ENCODE results near the gene ZNF48. TPM values are rescaled to one million over a fixed set of nuclear protein-coding genes. Genes with fewer than 3 reads are reported as not detected.

The ZNF48 gene
- total RNA-seq, 1 experiment from 2014 or later, result 57.3 TPM

DNA sequence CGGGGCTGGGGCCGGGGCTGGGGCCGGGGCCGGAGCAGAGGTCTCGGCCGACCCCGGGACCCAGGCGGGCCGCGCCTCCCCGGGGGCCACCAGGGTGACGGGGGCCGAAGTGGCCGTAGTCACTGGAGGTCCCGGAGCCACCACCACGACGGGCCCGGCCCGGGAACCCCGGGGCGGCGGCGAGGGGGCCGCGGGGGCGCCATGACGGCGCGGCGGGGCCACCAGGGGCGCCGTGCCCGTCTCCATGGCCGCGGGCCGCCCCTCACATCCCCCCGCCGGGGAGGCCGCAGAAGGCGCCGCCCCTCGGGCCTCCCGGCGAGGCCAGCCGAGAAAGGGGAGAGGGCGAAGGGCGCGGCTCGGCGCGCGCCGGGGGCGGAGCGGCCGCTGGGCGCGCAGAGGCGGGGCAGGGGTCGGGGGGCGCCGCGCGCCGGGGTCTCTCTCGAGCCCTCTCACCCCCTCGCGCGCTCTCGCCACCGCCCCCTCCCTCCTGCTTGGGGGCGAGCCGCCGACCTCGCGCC lies 25.2 kb upstream of the ZNF48 start:
- TF ChIP-seq, protein P1, sequence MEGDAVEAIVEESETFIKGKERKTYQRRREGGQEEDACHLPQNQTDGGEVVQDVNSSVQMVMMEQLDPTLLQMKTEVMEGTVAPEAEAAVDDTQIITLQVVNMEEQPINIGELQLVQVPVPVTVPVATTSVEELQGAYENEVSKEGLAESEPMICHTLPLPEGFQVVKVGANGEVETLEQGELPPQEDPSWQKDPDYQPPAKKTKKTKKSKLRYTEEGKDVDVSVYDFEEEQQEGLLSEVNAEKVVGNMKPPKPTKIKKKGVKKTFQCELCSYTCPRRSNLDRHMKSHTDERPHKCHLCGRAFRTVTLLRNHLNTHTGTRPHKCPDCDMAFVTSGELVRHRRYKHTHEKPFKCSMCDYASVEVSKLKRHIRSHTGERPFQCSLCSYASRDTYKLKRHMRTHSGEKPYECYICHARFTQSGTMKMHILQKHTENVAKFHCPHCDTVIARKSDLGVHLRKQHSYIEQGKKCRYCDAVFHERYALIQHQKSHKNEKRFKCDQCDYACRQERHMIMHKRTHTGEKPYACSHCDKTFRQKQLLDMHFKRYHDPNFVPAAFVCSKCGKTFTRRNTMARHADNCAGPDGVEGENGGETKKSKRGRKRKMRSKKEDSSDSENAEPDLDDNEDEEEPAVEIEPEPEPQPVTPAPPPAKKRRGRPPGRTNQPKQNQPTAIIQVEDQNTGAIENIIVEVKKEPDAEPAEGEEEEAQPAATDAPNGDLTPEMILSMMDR (conservative IDR thresholded peaks at IDR 0.05), result no peak; the same call in 2 of the 3 replicates
- no peak overlapping the region for H3K27ac ChIP-seq (ENCODE audit: insufficient read length, low read depth, low read length)

More for the DNA sequence above, 25.2 kb upstream of the ZNF48 start:
- Histone ChIP-seq H3T11ph (ENCODE audit: low read length) (no peak overlapping the region), H3K27me3 (ENCODE audit: insufficient read depth, low read length) (no peaks in the 10 kb centered on the region), H2BK120ac (ENCODE audit: low read depth, low read length, poor library complexity, severe bottlenecking) (no peak overlapping the region), H4K8ac (replicated peaks; ENCODE audit: insufficient read length, low read depth, low read length) (no peak overlapping the region), H4K5ac (ENCODE audit: insufficient read length, low read depth, low read length) (no peak overlapping the region), H2BK15ac (ENCODE audit: low read depth, low read length) (no peak overlapping the region), H2BK5ac (ENCODE audit: insufficient read length, low read length) (no peak overlapping the region), H2BK12ac (ENCODE audit: insufficient read length, low read depth, low read length) (no peak overlapping the region), H3K4me2 (ENCODE audit: insufficient read depth, insufficient read length, low read length) (peak overlapping the region; percentile 80), H2AK5ac (ENCODE audit: insufficient read length, low read length) (no peak overlapping the region), H3K4ac (ENCODE audit: low read depth, low read length) (no peak overlapping the region), H2AFZ (ENCODE audit: low read length) (no peak overlapping the region), H4K91ac (ENCODE audit: insufficient read length, low read depth, low read length) (no peak overlapping the region), H2BK20ac (ENCODE audit: low read depth, low read length, poor library complexity, severe bottlenecking) (no peak overlapping the region), H3K14ac (ENCODE audit: insufficient read depth, low read length) (no peak overlapping the region), H3K18ac (ENCODE audit: insufficient read length, low read depth, low read length) (no peak overlapping the region), H3K9ac (ENCODE audit: extremely low read depth, insufficient read length, low read length) (no peak overlapping the region), H3K9me3 (ENCODE audit: control insufficient read depth, low read depth, low read length) (no peaks in the 10 kb centered on the region), H3K79me2 (ENCODE audit: insufficient read depth, low read length) (no peaks in the 10 kb centered on the region; the same call in none of the 2 replicates), H3K23ac (ENCODE audit: insufficient read length, low read depth, low read length) (no peak overlapping the region), H3K79me1 (ENCODE audit: insufficient read depth, low read depth, low read length, poor library complexity, severe bottlenecking) (peaks cover 3% of the 10 kb centered on the region), H3K23me2 (ENCODE audit: insufficient read length, low read depth, low read length, poor library complexity, severe bottlenecking) (peaks cover 10% of the 10 kb centered on the region), H3K4me1 (ENCODE audit: insufficient read depth, low read length) (peaks cover 6% of the 10 kb centered on the region), H4K20me1 (ENCODE audit: control insufficient read depth, insufficient read depth, insufficient read length) (no peaks in the 10 kb centered on the region), H3K56ac (ENCODE audit: insufficient read length, low read depth, low read length) (no peak overlapping the region)
- no peak for DNase-seq
- WGBS (ENCODE audit: extremely low coverage, insufficient read length, low lambda C conversion rate), result no CpG with 5 or more reads among the region's 76 CpGs
- peak overlapping the region; percentile 75 to 79 for H3K4me3 Mint-ChIP-seq
- H3K9me3 Mint-ChIP-seq, result peaks cover 0 to 3% of the 10 kb centered on the region in 2 experiments; a peak in 3 of 5 replicates
- peaks cover 6 to 11% (median 9%) of the 10 kb centered on the region in 3 experiments; a peak in 6 of 7 replicates for H3K36me3 Mint-ChIP-seq (ENCODE audit: insufficient read depth in 1 of 3, low read depth in 3 of 3)
- peaks cover 2% of the 10 kb centered on the region; the same call in 1 of the 2 replicates for H3K27me3 Mint-ChIP-seq (ENCODE audit: low read depth)
- no peak overlapping the region for H3K27ac Mint-ChIP-seq
- H3K4me1 Mint-ChIP-seq, result peaks cover 32 to 38% of the 10 kb centered on the region in 2 experiments
